Body of pancreas (tissue), 4 donors: ENCODE data around the gene FRMD4B.

Experiments used
- POLR2A ChIP-seq, 3 donors: fragments of 450-650 bp; IDR thresholded peaks; one replicate each; pipeline ENCODE4 v1.6.1; 2016; ENCODE audit warnings: antibody characterized with exemption in 3 of 3, mild to moderate bottlenecking in 2 of 3
- TF ChIP-seq, protein P1 (sequence below), 7 experiments: fragments of 450-650 bp in 4 of 7; fragments of 200-600 bp in 3 of 7; sonication (generic) in 3 of 7; IDR thresholded peaks; one replicate each; pipeline ENCODE4 v1.5.1; 2016 to 2019; ENCODE audit warnings: antibody characterized with exemption in 7 of 7

DNA sequence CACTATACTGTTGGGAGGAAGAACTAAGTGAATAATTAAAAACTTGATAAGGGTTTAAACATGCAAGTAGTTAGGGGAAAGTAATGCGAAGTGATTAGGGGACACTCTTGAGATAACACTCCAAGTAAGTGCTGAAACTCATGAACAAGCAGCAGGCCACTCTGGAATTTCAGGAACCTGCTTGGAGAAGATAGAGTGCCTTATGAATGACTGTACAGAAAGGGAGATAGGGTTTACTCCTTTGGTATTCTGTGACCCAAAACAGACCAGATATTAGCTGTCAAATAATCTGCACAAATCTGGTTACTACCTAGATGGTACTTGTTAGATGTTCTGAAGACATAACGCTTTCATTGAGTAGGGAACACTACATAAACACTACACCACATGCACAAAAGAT lies 85.6 kb downstream of the FRMD4B start:
- TF ChIP-seq, protein P1, sequence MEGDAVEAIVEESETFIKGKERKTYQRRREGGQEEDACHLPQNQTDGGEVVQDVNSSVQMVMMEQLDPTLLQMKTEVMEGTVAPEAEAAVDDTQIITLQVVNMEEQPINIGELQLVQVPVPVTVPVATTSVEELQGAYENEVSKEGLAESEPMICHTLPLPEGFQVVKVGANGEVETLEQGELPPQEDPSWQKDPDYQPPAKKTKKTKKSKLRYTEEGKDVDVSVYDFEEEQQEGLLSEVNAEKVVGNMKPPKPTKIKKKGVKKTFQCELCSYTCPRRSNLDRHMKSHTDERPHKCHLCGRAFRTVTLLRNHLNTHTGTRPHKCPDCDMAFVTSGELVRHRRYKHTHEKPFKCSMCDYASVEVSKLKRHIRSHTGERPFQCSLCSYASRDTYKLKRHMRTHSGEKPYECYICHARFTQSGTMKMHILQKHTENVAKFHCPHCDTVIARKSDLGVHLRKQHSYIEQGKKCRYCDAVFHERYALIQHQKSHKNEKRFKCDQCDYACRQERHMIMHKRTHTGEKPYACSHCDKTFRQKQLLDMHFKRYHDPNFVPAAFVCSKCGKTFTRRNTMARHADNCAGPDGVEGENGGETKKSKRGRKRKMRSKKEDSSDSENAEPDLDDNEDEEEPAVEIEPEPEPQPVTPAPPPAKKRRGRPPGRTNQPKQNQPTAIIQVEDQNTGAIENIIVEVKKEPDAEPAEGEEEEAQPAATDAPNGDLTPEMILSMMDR (IDR thresholded peaks at IDR 0.05), result no peak
- TF ChIP-seq POLR2A (IDR thresholded peaks at IDR 0.05), result no peak
